NT2/D1 (cell line): ENCODE measurements around the gene ZNF628.

Experiments used
- DNase-seq: peaks from one replicate; pipeline ENCODE4 v3.0.0-alpha.2; 2011; ENCODE audit warnings: low read depth, low spot score
- H3K27me3 ChIP-seq: 2 replicates; pipeline ENCODE4 v1.6.0; 2011; ENCODE audit warnings: mild to moderate bottlenecking; ENCODE audit not compliant: insufficient read length, insufficient read depth
- H3K36me3 ChIP-seq: 2 replicates; pipeline ENCODE4 v1.6.1; 2011; ENCODE audit warnings: mild to moderate bottlenecking, low read length, mixed read lengths; ENCODE audit not compliant: insufficient read depth, insufficient read length
- H3K4me1 ChIP-seq: 2 replicates; pipeline ENCODE4 v1.5.1; 2011; ENCODE audit not compliant: insufficient read depth, insufficient read length
- H3K4me3 ChIP-seq: 2 replicates; pipeline ENCODE4 v1.5.1; 2011; ENCODE audit warnings: low read depth; ENCODE audit not compliant: insufficient read length
- H3K9ac ChIP-seq: 2 replicates; pipeline ENCODE4 v1.6.0; 2011; ENCODE audit warnings: low read depth; ENCODE audit not compliant: insufficient read length
- H3K9me3 ChIP-seq: 2 replicates; pipeline ENCODE4 v1.5.1; 2011; ENCODE audit warnings: mild to moderate bottlenecking, low read length; ENCODE audit not compliant: insufficient read depth
- SUZ12 ChIP-seq: IDR thresholded peaks from 2 replicates; pipeline ENCODE4 v1.6.1; 2011; ENCODE audit not compliant: insufficient read length, insufficient read depth; ENCODE audit errors: extremely low read depth
- YY1 ChIP-seq: IDR thresholded peaks from 2 replicates; pipeline ENCODE4 v1.6.1; 2011; ENCODE audit not compliant: insufficient read length, insufficient read depth
- ZNF274 ChIP-seq: IDR thresholded peaks from 2 replicates; pipeline ENCODE4 v1.6.1; 2011; ENCODE audit warnings: mild to moderate bottlenecking, low read depth, low read length

Gene ZNF628

GRCh38 chr19:55487924-55488687, 11.7 kb downstream of the ZNF628 start, which contains the start of gene SSC5D:
TSS of gene SSC5D (plus strand) at chr19:55488436. CDS start at chr19:55488590, 154 bp downstream.
- Histone ChIP-seq H3K36me3 (peaks cover 9% of the 10 kb centered on the region), H3K9me3 (no peaks in the 10 kb centered on the region), H3K27me3 (no peaks in the 10 kb centered on the region), H3K4me1 (peaks cover 16% of the 10 kb centered on the region), H3K4me3 (peak within 1 kb of the TSS; percentile 32), H3K9ac (peak within 1 kb of the TSS; percentile 76)
- DNase-seq = no peak
- no peak for TF ChIP-seq YY1
- no peak for TF ChIP-seq SUZ12
- TF ChIP-seq ZNF274 = no peak

GRCh38 chr19:55488986-55489710, 12.7 kb downstream of the ZNF628 start:
- Histone ChIP-seq H3K9me3 (no peaks in the 10 kb centered on the region), H3K4me1 (peaks cover 20% of the 10 kb centered on the region), H3K36me3 (peaks cover 7% of the 10 kb centered on the region), H3K4me3 (no peak overlapping the region), H3K27me3 (no peaks in the 10 kb centered on the region), H3K9ac (peak overlapping the region; percentile 50)
- TF ChIP-seq SUZ12 = no peak
- no peak for TF ChIP-seq ZNF274
- TF ChIP-seq YY1 = no peak
- no peak for DNase-seq

GRCh38 chr19:55489711-55490477, 13.5 kb downstream of the ZNF628 start:
- H3K4me3 ChIP-seq = no peak overlapping the region
- H3K36me3 ChIP-seq = peaks cover 7% of the 10 kb centered on the region
- no peaks in the 10 kb centered on the region for H3K9me3 ChIP-seq
- H3K9ac ChIP-seq = peak overlapping the region; percentile 50
- no peak for DNase-seq
- H3K4me1 ChIP-seq = peaks cover 28% of the 10 kb centered on the region
- TF ChIP-seq ZNF274 (no peak), SUZ12 (no peak), YY1 (no peak)
- H3K27me3 ChIP-seq = no peaks in the 10 kb centered on the region

GRCh38 chr19:55490478-55491432, 14.3 kb downstream of the ZNF628 start:
- peaks cover 28% of the 10 kb centered on the region for H3K4me1 ChIP-seq
- H3K36me3 ChIP-seq = peaks cover 6% of the 10 kb centered on the region
- no peak for TF ChIP-seq ZNF274
- TF ChIP-seq SUZ12 = no peak
- TF ChIP-seq YY1 = no peak

DNA sequence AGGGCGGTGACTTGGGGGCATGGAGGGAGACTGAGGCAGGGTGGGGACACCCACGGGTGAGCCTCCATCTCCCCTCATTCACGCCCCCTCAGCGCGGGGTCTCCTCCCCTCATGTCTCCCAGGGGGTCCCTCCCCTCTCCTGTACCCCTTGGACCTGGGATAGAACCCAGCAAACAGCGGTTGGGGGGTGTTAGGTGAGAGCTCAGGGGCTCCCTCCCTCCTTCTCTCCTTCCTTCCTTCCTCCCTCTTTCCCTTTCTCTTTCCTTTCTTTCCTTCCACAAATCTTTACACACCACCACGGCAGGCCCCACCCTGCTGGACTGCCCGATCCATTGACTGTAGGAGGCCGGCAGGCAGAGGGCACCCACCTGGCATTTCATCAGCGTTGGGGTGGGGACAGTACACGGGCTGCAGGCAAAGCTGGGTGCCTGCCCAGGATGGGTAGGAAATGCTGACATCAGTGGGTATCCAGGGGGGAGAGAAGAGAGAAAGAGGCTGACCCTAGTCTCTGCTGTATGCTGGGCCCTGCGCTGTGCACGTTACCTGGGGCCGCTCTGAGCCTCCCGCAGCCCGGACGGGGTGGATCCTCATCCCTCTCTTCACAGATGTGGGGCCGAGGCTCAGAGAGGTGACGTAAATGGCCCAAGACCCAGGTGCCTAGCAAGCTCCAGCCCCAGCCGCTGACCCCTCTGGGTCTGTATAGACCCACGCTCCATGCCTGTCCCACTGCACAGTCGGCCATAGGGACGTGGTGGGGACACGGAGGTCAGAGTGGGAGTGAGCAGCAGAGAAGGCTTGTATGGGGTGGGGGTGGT, 15.3 kb downstream of the ZNF628 start:
- H3K27me3 ChIP-seq = no peaks in the 10 kb centered on the region
- DNase-seq = no peak
- no peaks in the 10 kb centered on the region for H3K9me3 ChIP-seq
- no peak overlapping the region for H3K4me3 ChIP-seq
- TF ChIP-seq YY1 (no peak), SUZ12 (no peak), ZNF274 (no peak)
- peaks cover 23% of the 10 kb centered on the region for H3K4me1 ChIP-seq
- H3K36me3 ChIP-seq = no peaks in the 10 kb centered on the region
- no peak overlapping the region for H3K9ac ChIP-seq

More at GRCh38 chr19:55490478-55491432, 14.3 kb downstream of the ZNF628 start:
- no peaks in the 10 kb centered on the region for H3K9me3 ChIP-seq
- H3K4me3 ChIP-seq = no peak overlapping the region
- no peak overlapping the region for H3K9ac ChIP-seq
- H3K27me3 ChIP-seq = no peaks in the 10 kb centered on the region
- no peak for DNase-seq

GRCh38 chr19:55492362-55492944, 16.0 kb downstream of the ZNF628 start:
- Histone ChIP-seq H3K4me1 (peaks cover 23% of the 10 kb centered on the region), H3K9ac (no peak overlapping the region), H3K4me3 (no peak overlapping the region), H3K9me3 (no peaks in the 10 kb centered on the region), H3K27me3 (no peaks in the 10 kb centered on the region), H3K36me3 (peaks cover 5% of the 10 kb centered on the region)
- TF ChIP-seq ZNF274 (no peak), SUZ12 (no peak), YY1 (no peak)
- DNase-seq = no peak
